ENCODE measurements around the gene COX20.
"Not testable (repeated sequence)": the region's sequence is repeated elsewhere in the genome, so short reads cannot be mapped to it uniquely, and the experiment has no call there.

COX20 gene

DNA sequence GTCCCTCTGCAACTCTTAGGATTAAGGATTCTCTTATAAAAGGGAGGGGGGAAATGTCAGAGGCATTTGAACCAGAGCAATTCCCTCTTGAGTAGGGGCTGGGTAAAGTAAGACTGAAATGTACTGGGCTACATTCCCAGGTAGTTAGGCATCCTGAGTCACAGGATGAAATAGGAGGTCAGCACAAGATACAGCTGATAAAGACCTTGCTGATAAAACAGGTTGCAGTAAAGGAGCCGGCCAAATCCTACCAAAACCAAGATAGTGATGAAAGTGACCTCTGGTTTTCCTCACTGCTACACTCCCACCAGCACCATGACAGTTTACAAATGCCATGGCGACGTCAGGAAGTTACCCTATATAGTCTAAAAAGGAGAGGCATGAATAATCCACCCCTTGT, 14.3 kb upstream of the COX20 start:
- no peak for FAIRE-seq
- no peak for DNase-seq (ENCODE audit: low spot score)

DNA sequence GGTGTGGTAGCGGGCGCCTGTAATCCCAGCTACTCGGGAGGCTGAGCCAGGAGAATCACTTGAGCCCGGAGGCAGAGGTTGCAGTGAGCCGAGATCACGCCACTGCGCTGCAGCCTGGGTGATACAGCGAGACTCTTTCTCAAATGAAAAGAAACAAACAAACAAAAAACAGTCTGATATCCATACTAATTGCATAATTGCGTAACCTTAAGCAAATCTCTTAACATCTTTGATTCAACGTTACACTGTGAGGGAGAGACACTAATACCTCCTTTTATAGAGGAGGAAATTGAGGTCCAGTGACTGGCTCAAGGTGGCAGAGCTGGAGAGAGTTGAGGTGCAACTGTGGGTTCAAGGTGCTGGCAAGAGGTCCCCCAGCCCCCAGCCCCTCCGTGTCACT, 12.6 kb upstream of the COX20 start:
- FAIRE-seq: no peak
- DNase-seq (ENCODE audit: low spot score): no peak

- DNase-seq (ENCODE audit: low spot score): no peak
- no peak for FAIRE-seq
Measured at GRCh38 chr1:244826712-244827111, 8.7 kb upstream of the COX20 start.

DNA sequence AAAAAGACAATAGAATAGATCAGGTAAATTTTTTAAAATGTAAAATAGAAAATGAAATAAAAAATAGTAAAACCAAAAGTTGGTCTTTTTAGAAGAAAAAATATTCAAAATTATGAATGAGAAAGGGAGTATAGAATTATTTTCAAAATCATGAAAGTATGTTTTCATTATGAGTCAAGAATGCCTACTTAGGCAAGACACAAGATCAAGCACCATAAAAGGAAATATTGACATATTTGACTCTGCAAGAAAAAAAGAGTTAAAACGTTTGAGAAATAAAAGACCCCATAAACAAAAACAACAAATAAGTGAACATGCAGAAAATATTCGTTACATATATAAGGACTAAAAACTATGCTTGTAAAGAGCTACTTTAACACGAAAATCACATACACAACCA, 4.8 kb upstream of the COX20 start:
- DNase-seq (ENCODE audit: low spot score): no peak
- no peak for FAIRE-seq

DNA sequence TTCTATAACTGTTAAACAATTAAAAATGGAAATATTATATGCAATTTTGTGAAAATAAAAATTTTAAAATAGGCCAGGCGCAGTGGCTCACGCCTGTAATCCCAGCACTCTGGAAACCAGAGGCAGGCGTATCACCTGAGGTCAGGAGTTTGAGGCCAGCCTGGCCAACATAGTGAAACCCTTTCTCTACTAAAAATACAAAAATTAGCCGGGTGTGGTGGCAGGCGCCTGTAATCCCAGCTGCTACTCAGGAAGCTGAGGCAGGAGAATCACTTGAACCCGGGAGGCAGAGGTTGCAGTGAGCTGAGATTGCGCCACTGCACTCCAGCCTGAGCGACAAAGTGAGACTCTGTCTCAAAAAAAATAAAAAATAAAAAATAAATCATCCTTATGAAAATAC, 2.2 kb upstream of the COX20 start:
- not testable (repeated sequence) for FAIRE-seq; DNase-seq (ENCODE audit: low spot score)

DNA sequence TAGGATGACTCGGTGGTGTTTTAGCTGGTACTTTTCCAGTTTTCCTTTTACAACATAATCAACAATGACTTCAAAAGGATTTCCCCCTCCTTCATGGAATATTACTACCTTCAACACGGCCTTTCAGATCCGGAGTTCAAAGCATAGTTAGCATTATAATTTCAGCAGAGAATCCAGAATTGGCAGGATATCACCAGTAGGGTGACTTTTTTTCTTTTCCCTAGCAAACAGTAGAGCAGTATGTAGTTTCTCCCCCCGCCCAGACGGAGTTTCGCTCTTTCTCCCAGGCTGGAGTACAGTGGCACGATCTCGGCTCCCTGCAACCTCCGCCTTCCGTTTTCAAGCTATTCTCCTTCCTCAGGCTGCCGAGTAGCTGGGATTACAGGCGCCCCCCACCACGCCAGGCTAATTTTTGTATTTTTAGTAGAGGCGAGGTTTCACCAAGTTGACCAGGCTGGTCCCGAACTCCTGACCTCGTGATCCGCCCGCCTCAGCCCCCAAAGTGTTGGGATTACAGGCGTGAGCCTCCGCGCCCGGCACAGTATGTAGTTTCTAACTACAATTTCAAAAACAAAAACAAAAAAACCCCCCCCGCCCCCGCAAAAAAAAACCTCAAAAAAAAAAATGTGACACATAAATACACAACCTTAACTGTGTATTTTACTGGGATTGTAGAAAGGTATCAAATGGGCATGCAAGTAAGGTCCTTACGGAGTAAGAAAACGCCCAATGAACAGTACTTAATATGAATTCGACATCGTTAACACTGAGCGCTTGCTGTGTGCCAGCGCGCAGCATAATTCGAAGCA, 1.5 kb upstream of the COX20 start:
- peak; percentile 79 for DNase-seq (ENCODE audit: low spot score)
- peak; percentile 52 for FAIRE-seq

GRCh38 chr1:244834543-244835275, 749 bp upstream of the COX20 start:
- FAIRE-seq (peak; percentile 47), DNase-seq (ENCODE audit: low spot score) (peak; percentile 90)

GRCh38 chr1:244836135-244836521, 670 bp downstream of the COX20 start:
- DNase-seq (ENCODE audit: low spot score) (peak; percentile 38), FAIRE-seq (no peak)

DNA sequence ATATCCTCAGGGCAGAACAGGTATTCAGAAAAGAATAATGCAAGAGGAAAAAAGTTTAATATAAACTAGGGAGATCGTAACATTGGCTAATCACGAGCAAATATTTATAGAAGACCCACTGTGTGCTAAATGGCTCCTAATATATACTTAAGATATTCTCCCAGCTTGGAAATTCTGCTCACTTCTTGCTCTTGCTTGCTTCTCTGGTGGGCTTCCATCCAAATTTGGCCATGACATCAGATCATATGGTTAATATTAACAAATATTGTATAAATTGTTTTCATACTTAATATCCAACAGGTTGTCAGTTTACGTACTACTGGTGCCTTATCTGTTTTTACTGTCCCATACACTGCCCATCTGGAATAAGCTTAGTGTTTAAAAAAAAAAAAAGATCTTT, 1.1 kb downstream of the COX20 start:
- FAIRE-seq (no peak), DNase-seq (ENCODE audit: low spot score) (no peak)

DNA sequence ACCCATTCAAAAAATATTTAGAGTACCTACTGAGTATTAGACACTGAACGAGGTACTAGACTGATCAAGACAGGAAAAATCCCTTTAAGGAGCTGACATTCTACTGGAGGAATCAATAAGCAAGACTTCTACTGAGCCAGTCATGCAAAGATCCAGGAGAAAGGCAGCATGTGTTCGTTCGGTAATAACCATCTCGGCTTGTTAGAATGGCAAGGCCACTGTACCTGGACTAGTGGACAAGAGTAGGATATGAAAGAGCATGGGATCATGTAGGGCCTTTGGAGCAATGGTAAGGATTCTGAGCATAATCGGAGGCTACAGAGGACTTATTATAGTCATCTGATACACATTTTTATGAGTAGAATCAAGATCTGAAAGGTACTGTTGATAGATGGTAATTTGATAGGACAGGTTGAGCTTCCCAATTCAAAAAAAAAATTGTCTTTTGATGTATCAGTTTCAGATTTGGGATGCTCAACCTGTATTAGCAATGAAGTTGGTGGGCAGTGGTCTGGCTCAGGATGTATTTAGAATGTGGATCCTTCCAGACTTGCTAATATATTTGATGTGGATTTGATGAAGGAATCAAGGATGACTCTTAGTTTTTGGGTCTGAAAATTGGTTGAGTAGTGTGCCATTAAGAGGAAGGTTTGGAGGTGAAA, 2.3 kb downstream of the COX20 start:
- FAIRE-seq (no peak), DNase-seq (ENCODE audit: low spot score) (no peak)

- DNase-seq (ENCODE audit: low spot score): no peak
- peak; percentile 4 for FAIRE-seq
Measured at GRCh38 chr1:244839656-244840055, 4.2 kb downstream of the COX20 start.

GRCh38 chr1:244840219-244840794, 4.8 kb downstream of the COX20 start:
- no peak for DNase-seq (ENCODE audit: low spot score)
- FAIRE-seq: no peak

DNA sequence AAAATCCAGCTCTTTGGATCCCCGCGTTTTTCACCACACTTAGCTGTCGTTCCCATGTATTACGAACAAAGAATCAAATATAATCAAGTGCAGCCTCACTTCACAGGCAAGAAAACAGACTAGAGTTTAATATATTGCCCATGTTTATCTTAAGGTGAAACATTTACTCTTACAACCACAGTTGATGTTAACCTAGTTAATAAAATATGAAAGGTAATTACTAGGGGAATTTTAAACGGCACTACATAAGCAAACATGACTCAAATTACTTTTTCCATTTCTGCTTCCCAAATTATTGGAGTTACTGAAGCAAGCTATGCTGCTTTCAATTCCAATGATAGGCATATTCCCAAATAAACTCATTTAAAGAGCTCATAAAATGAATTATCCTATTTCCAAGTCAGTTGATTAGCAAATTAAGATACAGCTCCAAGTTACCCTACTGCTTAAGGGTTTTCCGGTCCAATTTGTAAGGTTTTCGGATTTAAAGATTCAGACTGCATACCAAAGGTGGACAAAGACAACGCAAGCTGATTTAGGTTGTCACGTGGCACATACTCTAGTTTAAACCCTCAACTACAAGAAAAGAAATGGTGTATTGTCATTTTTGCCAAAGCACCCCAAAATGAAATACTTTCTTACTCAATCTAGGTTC, 5.9 kb downstream of the COX20 start:
- FAIRE-seq (peak; percentile 17), DNase-seq (ENCODE audit: low spot score) (no peak)

GRCh38 chr1:244843148-244843978, 7.9 kb downstream of the COX20 start:
- no peak for FAIRE-seq
- no peak for DNase-seq (ENCODE audit: low spot score)

- DNase-seq (ENCODE audit: low spot score) (no peak), FAIRE-seq (no peak)
Measured at GRCh38 chr1:244844155-244845121, 9.0 kb downstream of the COX20 start.

DNA sequence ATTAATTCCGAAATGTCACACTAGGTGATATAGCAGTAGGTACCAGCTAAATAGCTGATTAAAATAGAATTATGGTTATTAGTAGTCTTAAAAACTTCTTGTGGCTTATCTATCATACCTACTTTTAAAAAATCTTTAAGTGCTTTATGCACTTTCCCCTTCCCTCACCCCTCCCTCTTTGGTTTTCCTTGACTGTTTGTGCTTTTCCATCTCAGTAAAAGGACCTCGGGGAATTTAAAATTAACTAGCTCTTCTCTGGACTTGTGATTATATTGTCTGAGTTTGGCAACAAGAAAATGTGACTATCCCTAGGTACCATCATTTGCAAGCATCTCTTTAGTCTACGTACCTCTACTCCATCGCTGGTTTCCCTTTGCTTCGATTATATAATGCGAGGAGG, 11.2 kb downstream of the COX20 start:
- FAIRE-seq (no peak), DNase-seq (ENCODE audit: low spot score) (no peak)

DNA sequence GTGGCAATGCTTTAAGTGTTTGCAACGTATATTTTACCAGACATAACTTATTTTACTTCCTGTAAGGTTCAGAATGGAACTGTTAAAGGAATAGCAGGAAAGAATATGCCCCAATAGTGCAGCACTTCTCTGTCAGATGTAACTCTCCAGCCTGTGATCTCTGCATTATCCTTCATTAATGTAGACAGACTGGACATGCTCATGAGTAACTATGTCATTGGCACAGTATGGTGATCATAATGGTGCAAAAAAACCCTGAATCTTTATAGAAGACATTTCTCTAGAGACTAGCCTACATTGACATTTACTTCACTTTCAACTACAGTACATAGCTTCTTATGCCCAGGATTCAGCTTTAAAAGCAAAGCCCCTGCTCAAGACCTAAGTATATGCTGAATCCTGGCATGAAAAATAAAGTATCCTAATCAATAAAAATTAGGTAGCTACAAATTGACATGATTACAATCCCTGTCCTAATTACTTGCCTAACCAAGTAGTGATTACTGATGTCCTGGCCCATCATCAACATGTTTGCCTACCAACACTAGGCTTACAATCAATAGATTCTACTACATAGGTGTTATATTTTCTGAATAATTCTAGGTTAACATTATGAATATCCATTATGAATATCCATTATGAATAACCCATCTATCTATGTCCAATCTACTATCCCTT, 13.9 kb downstream of the COX20 start:
- DNase-seq (ENCODE audit: low spot score): no peak
- FAIRE-seq: no peak

DNA sequence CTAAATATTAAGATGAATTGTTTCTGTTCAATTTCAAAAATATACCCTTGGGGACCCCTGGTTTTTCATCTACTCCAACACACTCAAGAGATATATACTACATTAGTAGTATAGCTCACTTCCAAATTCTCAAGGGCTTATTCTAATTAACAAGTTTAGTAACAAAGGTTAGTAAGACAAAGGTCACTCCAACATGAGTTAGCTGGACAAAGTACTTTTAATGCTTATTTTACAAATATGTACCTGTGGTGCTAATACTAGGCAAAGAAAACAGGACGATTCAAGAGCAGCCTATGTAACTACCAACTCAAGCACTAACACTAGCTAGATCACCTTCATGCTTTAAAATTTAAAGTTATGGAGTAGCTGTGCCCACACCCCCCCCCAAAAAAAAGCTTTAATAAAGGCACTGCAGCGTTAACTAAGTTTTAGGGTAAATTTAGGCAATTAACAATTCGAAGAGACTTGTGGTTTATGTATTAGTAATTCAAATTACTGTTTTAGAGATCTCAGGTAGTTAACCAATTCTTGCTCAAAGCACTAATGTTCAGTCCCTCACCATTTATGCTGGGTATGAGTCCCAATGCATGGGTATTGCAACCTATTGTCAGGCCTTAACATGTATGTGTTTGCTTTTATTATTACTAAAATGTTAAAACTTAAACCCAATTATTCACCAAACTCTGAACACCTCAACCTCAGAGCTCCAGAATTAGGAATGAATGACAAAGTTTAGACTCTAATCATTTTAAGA, 14.8 kb downstream of the COX20 start:
- FAIRE-seq (no peak), DNase-seq (ENCODE audit: low spot score) (no peak)
